Measurements from ENCODE around the gene KIF26B. TPM values are rescaled to one million over a fixed set of nuclear protein-coding genes. Genes with fewer than 3 reads are reported as not detected.
A peak's percentile ranks its signal among the peaks of the same experiment; 100 is the strongest.

The KIF26B gene
- total and polyA plus RNA-seq, 8 donors, result 0.15 to 3.2 (median 0.89) TPM; not detected in 1

DNA sequence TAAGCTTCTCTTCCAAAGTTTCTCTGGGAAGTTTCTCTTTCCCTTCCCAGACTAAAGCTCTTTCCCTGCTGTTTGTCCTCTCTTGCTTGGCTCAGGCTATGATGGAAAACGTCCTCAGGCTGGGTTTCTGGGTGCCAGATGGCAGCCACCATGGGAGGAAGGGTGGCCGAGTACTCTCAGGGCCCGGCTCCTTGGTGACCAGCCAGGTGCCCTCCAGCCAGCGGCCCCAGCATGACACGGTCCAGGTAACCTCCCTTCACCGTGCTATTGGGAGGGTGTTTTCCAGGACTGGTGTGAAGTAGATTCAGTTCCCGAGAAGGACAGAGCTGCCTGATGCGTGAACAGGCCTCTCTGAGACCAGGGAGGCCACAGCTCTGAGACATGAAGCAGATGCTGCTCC lies 60.3 kb downstream of the KIF26B start:
- H3K36me3 ChIP-seq, result no peaks in the 10 kb centered on the region
- intact Hi-C loops (cut with DNase I; ENCODE audit: low total_unique reads), result no loop called here
- no peaks in the 10 kb centered on the region for H3K9me3 ChIP-seq
- DNase-seq, result no peak
- 73 to 85% (median 82%) methylated on average over 8 of the region's 8 CpGs for WGBS, 5 donors
- no peak overlapping the region for H3K4me3 ChIP-seq
- TF ChIP-seq, protein P1, sequence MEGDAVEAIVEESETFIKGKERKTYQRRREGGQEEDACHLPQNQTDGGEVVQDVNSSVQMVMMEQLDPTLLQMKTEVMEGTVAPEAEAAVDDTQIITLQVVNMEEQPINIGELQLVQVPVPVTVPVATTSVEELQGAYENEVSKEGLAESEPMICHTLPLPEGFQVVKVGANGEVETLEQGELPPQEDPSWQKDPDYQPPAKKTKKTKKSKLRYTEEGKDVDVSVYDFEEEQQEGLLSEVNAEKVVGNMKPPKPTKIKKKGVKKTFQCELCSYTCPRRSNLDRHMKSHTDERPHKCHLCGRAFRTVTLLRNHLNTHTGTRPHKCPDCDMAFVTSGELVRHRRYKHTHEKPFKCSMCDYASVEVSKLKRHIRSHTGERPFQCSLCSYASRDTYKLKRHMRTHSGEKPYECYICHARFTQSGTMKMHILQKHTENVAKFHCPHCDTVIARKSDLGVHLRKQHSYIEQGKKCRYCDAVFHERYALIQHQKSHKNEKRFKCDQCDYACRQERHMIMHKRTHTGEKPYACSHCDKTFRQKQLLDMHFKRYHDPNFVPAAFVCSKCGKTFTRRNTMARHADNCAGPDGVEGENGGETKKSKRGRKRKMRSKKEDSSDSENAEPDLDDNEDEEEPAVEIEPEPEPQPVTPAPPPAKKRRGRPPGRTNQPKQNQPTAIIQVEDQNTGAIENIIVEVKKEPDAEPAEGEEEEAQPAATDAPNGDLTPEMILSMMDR (IDR thresholded peaks at IDR 0.05), result no peak
- TF ChIP-seq POLR2AphosphoS5 (IDR thresholded peaks at IDR 0.05) (no peak), EP300 (IDR thresholded peaks at IDR 0.05) (no peak), POLR2A (IDR thresholded peaks at IDR 0.05) (no peak)
- H3K4me1 ChIP-seq, result no peaks in the 10 kb centered on the region
- H3K27ac ChIP-seq, result no peak overlapping the region
- no peaks in the 10 kb centered on the region for H3K27me3 ChIP-seq

DNA sequence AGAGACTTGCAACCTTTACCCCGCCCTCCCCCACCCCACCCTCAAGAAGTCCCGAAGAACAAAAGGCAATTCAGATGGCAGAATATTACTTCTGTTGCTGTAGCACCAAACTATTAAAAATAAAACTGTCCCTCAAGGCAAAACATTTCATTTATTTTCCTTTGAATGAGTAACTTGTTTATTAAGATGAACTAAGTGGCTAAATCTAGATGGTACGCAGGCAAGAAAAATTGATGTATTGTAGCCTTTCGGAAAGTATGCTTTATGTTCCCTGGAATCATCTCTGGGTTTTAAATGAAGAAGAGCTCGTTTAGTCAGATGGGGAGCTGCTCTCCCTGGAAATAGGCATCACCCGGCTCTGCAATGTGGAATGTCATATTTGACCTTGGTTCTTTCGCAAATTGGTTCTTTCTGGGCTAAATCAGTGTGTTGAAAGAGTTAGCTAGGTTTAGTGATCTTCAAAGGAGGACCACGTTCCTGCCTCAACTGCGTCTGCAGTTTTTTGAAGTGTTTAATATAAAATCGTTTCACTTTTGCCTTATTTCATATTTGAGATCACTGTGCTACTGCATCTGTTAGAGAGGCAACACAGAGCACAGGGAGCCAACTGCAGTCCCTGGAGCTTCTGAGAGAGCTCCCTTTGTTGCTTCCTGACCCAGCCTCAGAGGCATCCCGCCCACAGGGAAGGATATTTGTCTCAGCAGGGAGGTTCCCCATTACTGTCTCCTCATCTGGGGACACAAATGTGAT lies 61.8 kb downstream of the KIF26B start:
- H3K9me3 ChIP-seq, result no peaks in the 10 kb centered on the region
- no peak overlapping the region for H3K27ac ChIP-seq
- DNase-seq, result peak in 1 of 2 donors; percentile 16
- H3K4me3 ChIP-seq, result no peak overlapping the region
- intact Hi-C loops (cut with DNase I; ENCODE audit: low total_unique reads), result no loop called here
- WGBS, 5 donors, result 69 to 77% (median 71%) methylated on average over 11 of the region's 11 CpGs
- no peak for TF ChIP-seq EP300 (IDR thresholded peaks at IDR 0.05)
- no peak for TF ChIP-seq POLR2AphosphoS5 (IDR thresholded peaks at IDR 0.05)
- TF ChIP-seq, protein P1 (IDR thresholded peaks at IDR 0.05), result no peak
- no peak for TF ChIP-seq POLR2A (IDR thresholded peaks at IDR 0.05)
- H3K36me3 ChIP-seq, result no peaks in the 10 kb centered on the region
- no peaks in the 10 kb centered on the region for H3K4me1 ChIP-seq
- no peaks in the 10 kb centered on the region for H3K27me3 ChIP-seq

DNA sequence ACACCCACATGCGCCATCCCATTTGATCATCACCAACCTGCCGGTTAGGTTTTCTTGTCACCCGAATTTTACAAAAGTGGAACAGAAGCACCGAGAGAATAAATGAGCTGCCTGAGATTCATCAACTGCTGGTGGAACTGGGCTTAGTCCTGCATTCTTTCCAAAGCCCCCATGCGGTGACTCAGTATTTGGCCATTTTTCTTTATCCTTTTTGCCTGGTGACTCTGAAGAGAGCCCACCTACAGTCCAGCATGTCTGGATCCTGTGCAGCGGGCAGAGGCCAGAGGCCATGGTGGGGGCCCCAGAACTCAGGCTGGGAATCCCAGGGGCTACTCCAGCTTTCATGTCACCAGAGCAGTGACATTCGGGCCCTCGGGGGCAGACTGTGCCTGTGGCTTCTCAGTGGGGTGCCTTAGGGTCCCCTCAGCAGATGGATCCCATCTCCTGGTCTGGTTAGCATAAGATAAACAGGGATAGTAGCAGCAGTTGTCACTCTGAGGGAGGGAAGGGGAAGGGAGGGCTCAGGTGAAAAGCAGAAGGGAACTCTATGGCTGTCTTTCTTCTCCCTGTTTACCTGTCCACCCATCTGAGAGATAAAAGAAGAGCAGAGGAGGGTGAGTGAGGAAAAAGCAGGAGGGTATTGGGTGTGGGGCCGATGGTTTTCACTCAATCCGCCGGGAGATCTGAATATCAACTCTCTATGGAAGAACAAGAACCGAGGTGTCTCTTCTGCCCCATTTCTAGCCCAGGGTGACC lies 63.2 kb downstream of the KIF26B start:
- intact Hi-C loops (cut with DNase I; ENCODE audit: low total_unique reads), result no loop called here
- no peak overlapping the region for H3K4me3 ChIP-seq
- no peaks in the 10 kb centered on the region for H3K36me3 ChIP-seq
- 90 to 93% (median 93%) methylated on average over 12 of the region's 12 CpGs for WGBS, 5 donors
- no peaks in the 10 kb centered on the region for H3K27me3 ChIP-seq
- no peak for DNase-seq
- no peaks in the 10 kb centered on the region for H3K4me1 ChIP-seq
- H3K27ac ChIP-seq, result no peak overlapping the region
- TF ChIP-seq EP300 (IDR thresholded peaks at IDR 0.05) (no peak), POLR2AphosphoS5 (IDR thresholded peaks at IDR 0.05) (no peak), POLR2A (IDR thresholded peaks at IDR 0.05) (no peak)
- TF ChIP-seq, protein P1 (IDR thresholded peaks at IDR 0.05), result no peak
- H3K9me3 ChIP-seq, result no peaks in the 10 kb centered on the region

DNA sequence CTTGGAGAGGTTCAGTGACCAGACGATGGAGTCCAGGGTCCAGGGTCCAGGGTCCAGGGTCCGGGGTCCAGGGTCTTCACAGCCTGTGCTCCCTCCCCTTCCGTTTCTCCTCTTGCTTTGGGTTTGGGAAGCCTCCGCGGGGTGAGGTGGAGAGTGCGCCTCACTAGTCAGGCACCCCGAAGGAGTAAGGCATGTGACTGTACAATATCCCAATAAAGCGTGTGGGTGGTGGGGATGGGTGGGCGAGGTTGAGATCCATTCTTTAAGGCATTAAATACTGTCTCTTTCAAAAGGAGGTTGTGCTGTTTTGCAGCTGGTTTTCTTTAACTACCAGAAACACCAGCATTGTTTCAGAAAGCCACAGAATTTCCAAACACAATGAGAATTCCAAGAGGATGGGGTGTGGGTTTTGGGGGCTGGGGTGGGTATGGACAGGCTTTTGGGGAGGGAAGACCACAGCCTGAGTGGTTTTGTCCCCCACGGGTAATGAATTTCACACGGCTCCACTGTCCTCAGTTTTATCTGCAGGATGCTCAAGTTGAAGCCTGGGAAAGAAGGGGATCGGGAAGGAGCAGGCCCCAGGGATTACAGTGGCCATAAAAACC lies 65.7 kb downstream of the KIF26B start:
- H3K9me3 ChIP-seq, result no peaks in the 10 kb centered on the region
- no peak overlapping the region for H3K4me3 ChIP-seq
- TF ChIP-seq POLR2A (IDR thresholded peaks at IDR 0.05) (no peak), POLR2AphosphoS5 (IDR thresholded peaks at IDR 0.05) (no peak), EP300 (IDR thresholded peaks at IDR 0.05) (no peak)
- TF ChIP-seq, protein P1 (IDR thresholded peaks at IDR 0.05), result no peak
- no peak for DNase-seq
- H3K27me3 ChIP-seq, result no peaks in the 10 kb centered on the region
- no peak overlapping the region for H3K27ac ChIP-seq
- intact Hi-C loops (cut with DNase I; ENCODE audit: low total_unique reads), result no loop called here
- no peaks in the 10 kb centered on the region for H3K4me1 ChIP-seq
- H3K36me3 ChIP-seq, result no peaks in the 10 kb centered on the region
- 75 to 87% (median 82%) methylated on average over 12 of the region's 12 CpGs for WGBS, 5 donors

All from stomach (tissue), 9 donors.